HepG2 (cell line): ENCODE measurements around the gene EPB41L2. TPM values are rescaled to one million over a fixed set of nuclear protein-coding genes. Genes with fewer than 3 reads are reported as not detected.

ENCODE experiments used
- ATAC-seq: fragments of 200-7000 bp; cut with Tn5 transposase; 3 replicates; pipeline ENCODE4 v1.9.1; 2020; ENCODE audit warnings: mild to moderate bottlenecking, moderate library complexity
- BruUV-seq: library from RNA; stranded (reverse); fragments of 400-500 nt; replicated peaks from 2 replicates; lab custom pipeline; 2021; lab: Mats Ljungman, UMichigan
- CTCF ChIA-PET: fragments of 300-600 bp; formaldehyde crosslinking; extraction: SDS; loops from one replicate; lab custom pipeline; 2021; ENCODE audit warnings: low total read pairs, inconsistent platforms, low intra/inter-chr PET ratio; lab: Yijun Ruan, JAX
- POLR2A ChIA-PET: fragments of 350-600 bp; sonication (Branson Sonifier 250); formaldehyde crosslinking; loops from one replicate; lab custom pipeline; 2020; ENCODE audit warnings: antibody characterized with exemption, inconsistent platforms; lab: Yijun Ruan, JAX
- DNase-seq: peaks from one replicate; pipeline ENCODE4 v3.0.0-alpha.2; 2015; ENCODE audit warnings: low spot score
- FAIRE-seq: peaks from 3 replicates; lab custom pipeline; 2011; peaks lifted over from hg19 to GRCh38; lab: Jason Lieb, UNC
- H2AFZ ChIP-seq: one replicate; pipeline ENCODE4 v1.6.1; 2011; ENCODE audit warnings: low read length, inconsistent platforms
- H3K27ac ChIP-seq: fragments of 300-600 bp; 3 replicates; pipeline ENCODE4 v1.8.0; 2011; ENCODE audit warnings: mixed run types, mild to moderate bottlenecking, mixed read lengths, low read length, inconsistent platforms; ENCODE audit not compliant: insufficient read depth; ENCODE audit errors: extremely low read length
- H3K27me3 ChIP-seq, 2 experiments: fragments of 200-600 bp in 1 of 2; 2 replicates in 1 of 2; 3 replicates in 1 of 2; pipeline versions ENCODE4 v1.6.0 to v1.8.0; 2011; ENCODE audit warnings: low read length in 2 of 2, mild to moderate bottlenecking in 2 of 2, moderate library complexity in 2 of 2, inconsistent platforms in 1 of 2; ENCODE audit not compliant: insufficient read depth in 2 of 2, control insufficient read depth in 1 of 2
- H3K36me3 ChIP-seq, 2 experiments: fragments of 200-600 bp in 1 of 2; replicated peaks in 1 of 2; 2 replicates in 1 of 2; 3 replicates in 1 of 2; pipeline versions ENCODE4 v1.5.1 to v1.8.0; 2011; ENCODE audit warnings: low read length in 2 of 2, inconsistent platforms in 1 of 2; ENCODE audit not compliant: insufficient read depth in 2 of 2, control insufficient read depth in 1 of 2
- H3K4me1 ChIP-seq: 2 replicates; pipeline ENCODE4 v1.5.1; 2012; ENCODE audit warnings: low read length, inconsistent platforms; ENCODE audit not compliant: insufficient read depth
- H3K4me2 ChIP-seq: 2 replicates; pipeline ENCODE4 v1.6.0; 2011; ENCODE audit warnings: low read depth, low read length, inconsistent platforms
- H3K4me3 ChIP-seq, 3 experiments: fragments of 200-600 bp in 1 of 3; sonication (generic), shearing (Covaris generic) in 1 of 3; replicated peaks in 1 of 3; 2 replicates each; pipeline ENCODE4 v1.5.1; 2011 to 2016; ENCODE audit warnings: low read length in 3 of 3, inconsistent platforms in 2 of 3, low read depth in 2 of 3, mild to moderate bottlenecking in 2 of 3, control low read depth in 1 of 3, mixed read lengths in 1 of 3; ENCODE audit not compliant: insufficient read depth in 1 of 3
- H3K79me2 ChIP-seq: one replicate; pipeline ENCODE4 v1.6.1; 2011; ENCODE audit warnings: low read length, inconsistent platforms; ENCODE audit not compliant: insufficient read depth
- H3K9ac ChIP-seq: 2 replicates; pipeline ENCODE4 v1.6.0; 2011; ENCODE audit warnings: mild to moderate bottlenecking, low read depth, low read length, inconsistent platforms; ENCODE audit not compliant: insufficient read depth
- H3K9me3 ChIP-seq: 2 replicates; pipeline ENCODE4 v1.5.1; 2012; ENCODE audit warnings: mild to moderate bottlenecking, low read length
- H4K20me1 ChIP-seq: 2 replicates; pipeline ENCODE4 v1.6.0; 2011; ENCODE audit warnings: inconsistent platforms, mild to moderate bottlenecking, low read length, moderate library complexity; ENCODE audit not compliant: insufficient read depth
- ARNT2 ChIP-seq: sonication (generic); formaldehyde crosslinking; IDR thresholded peaks from 2 replicates; pipeline ENCODE4 v1.8.0; 2022; ENCODE audit warnings: mild to moderate bottlenecking, low read depth, missing genetic modification reagents, moderate library complexity
- BORCS8-MEF2B ChIP-seq: sonication (generic); formaldehyde crosslinking; IDR thresholded peaks from 2 replicates; pipeline ENCODE4 v1.8.0; 2022; ENCODE audit warnings: mild to moderate bottlenecking, missing genetic modification reagents
- EHMT2 ChIP-seq: fragments of 200-600 bp; sonication (generic); IDR thresholded peaks from 2 replicates; pipeline ENCODE4 v1.7.0; 2017; ENCODE audit warnings: antibody characterized with exemption, low read depth, low read length, borderline replicate concordance
- FOXK1 ChIP-seq: sonication (generic); formaldehyde crosslinking; IDR thresholded peaks from 2 replicates; pipeline ENCODE4 v1.4.0; 2020; ENCODE audit warnings: low read depth, missing genetic modification reagents, borderline replicate concordance
- POLR2A ChIP-seq, 2 experiments: IDR thresholded peaks; 2 replicates each; pipeline ENCODE4 v1.6.1; 2011; ENCODE audit warnings: low read depth in 2 of 2, low read length in 2 of 2, mild to moderate bottlenecking in 1 of 2, moderate library complexity in 1 of 2; ENCODE audit not compliant: insufficient read depth in 1 of 2
- POLR2G ChIP-seq: fragments of 200-400 bp; formaldehyde crosslinking; IDR thresholded peaks from 2 replicates; pipeline ENCODE4 v1.6.1; 2018; ENCODE audit warnings: mild to moderate bottlenecking, low read depth, low read length, moderate library complexity
- RAD21 ChIP-seq: fragments of 450-650 bp; formaldehyde crosslinking; IDR thresholded peaks from 2 replicates; pipeline ENCODE4 v1.5.0; 2020; ENCODE audit warnings: mild to moderate bottlenecking
- RBM22 ChIP-seq: fragments of 200-400 bp; formaldehyde crosslinking; optimal IDR thresholded peaks from 2 replicates; pipeline ENCODE3; 2017; ENCODE audit warnings: mild to moderate bottlenecking, low read length, moderate library complexity
- SSRP1 ChIP-seq: IDR thresholded peaks from 2 replicates; pipeline ENCODE4 v1.6.1; 2016; ENCODE audit warnings: control low read depth
- UBTF ChIP-seq: sonication (generic); formaldehyde crosslinking; IDR thresholded peaks from 2 replicates; pipeline ENCODE4 v1.4.0; 2020; ENCODE audit warnings: mild to moderate bottlenecking, missing genetic modification reagents
- ZFP90 ChIP-seq: sonication (generic); formaldehyde crosslinking; IDR thresholded peaks from 2 replicates; pipeline ENCODE4 v1.8.0; 2022; ENCODE audit warnings: missing genetic modification reagents, mild to moderate bottlenecking, inconsistent platforms, borderline replicate concordance
- ZNF574 ChIP-seq: sonication (generic); formaldehyde crosslinking; IDR thresholded peaks from 2 replicates; pipeline ENCODE4 v1.4.0; 2020; ENCODE audit warnings: missing genetic modification reagents
- WGBS: methylation state at CpG from one replicate; pipeline ENCODE4 v1.1.6; 2017; ENCODE audit warnings: low lambda C conversion rate; 5-methylcytosine and 5-hydroxymethylcytosine counted together
- in situ Hi-C: cut with HindIII; loops from 2 replicates; pipeline ENCODE4 v1.10.0; 2017; ENCODE audit warnings: low pct_unique_long_range_greater_than_20kb; ENCODE audit not compliant: extremely low pct_ligation_motif_present
- intact Hi-C: fragments of 100-400 bp; cut with micrococcal nuclease; formaldehyde crosslinking; loops from one replicate; pipeline ENCODE4 v1.10.0; 2022; ENCODE audit not compliant: unreplicated experiment
- polyA plus RNA-seq, 8 experiments: library from polyadenylated mRNA; depleted of rRNA in 3 of 8; stranded (reverse) in 7 of 8; unstranded in 1 of 8; fragments of >200 nt; fragmentation: Illumina TruSeq in 4 of 8; extraction: Trizol in 4 of 8; gene quantifications; 2 replicates each; pipeline versions ENCODE4 v1.2.1 to v1.2.3, GENCODE V29; 2011 to 2016; ENCODE audit warnings: low read depth in 4 of 8, missing spikeins in 1 of 8, mixed read lengths in 1 of 8; ENCODE audit not compliant: insufficient read depth in 1 of 8
- total RNA-seq, 5 experiments: library from RNA; depleted of rRNA; stranded (reverse); fragments of >200 nt; fragmentation: Illumina TruSeq; extraction: Trizol; gene quantifications; 2 replicates each; pipeline ENCODE4 v1.2.3, GENCODE V29; 2016; ENCODE audit warnings: low read depth in 1 of 5
- TF ChIP-seq, protein P1 (sequence below): sonication (generic); formaldehyde crosslinking; IDR thresholded peaks from 2 replicates; pipeline ENCODE4 v1.8.1; 2023; ENCODE audit warnings: missing genetic modification reagents, inconsistent platforms, borderline replicate concordance
- TF ChIP-seq, protein P2 (sequence below): sonication (generic); formaldehyde crosslinking; IDR thresholded peaks from 2 replicates; pipeline ENCODE4 v1.8.0; 2023; ENCODE audit warnings: mild to moderate bottlenecking, missing genetic modification reagents

EPB41L2 gene
- total and polyA plus RNA-seq, 2 of the 13 experiments (the other 11 are each of a cell fraction or from before 2014, with no cell fraction given), result 41.7 to 56.4 TPM

DNA sequence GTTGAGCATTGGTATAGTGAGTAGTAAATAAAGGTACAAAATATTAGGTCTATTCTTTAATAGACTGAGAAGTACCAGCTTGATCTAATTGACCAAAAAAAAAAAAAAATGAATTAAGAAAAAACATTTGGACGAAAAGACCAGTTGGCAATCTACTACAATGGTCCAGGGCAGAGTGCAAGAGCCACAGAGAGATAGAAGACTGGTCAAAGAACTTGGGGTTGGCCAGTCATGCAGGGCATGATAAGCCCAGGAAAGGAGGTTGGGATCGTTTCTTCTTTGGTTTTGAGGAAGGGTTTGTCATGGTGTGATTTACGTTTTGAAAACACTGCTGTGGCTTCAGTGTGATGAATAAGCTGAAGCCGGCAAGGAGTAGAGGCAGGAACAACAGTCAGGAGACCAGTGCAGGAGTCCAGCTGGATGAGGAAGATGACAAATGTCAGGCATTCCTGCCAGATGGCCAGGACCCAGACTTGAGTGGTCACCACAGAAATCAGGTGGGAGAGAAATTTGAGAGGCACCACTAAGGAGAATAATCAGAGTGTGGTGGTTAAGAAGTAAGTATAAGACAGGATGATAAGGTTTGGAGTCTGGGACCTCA, 221.8 kb downstream of the EPB41L2 start:
- ChIA-PET CTCF (no interaction called here), POLR2A (interaction anchor here (0.8 to 0.9 kb wide), 2 partner anchors 14 to 26 kb away, joined by 4 to 5 read pairs; partner anchors contain the start of gene SMLR1)
- intact Hi-C loops (loop anchor here (10.0 kb wide), 1 partner anchor 546 kb away; no protein-coding TSS in a partner anchor), in situ Hi-C loops (loop anchor here (5.0 to 10.0 kb wide), 2 partner anchors 476 to 519 kb away; partner anchors contain the start of gene TMEM200A)
- no peak overlapping the region for H3K27ac ChIP-seq
- H3K4me3 ChIP-seq, result no peak overlapping the region
- H3K9ac ChIP-seq, result no peak overlapping the region
- DNase-seq, result no peak
- no peak overlapping the region for H3K4me2 ChIP-seq
- ATAC-seq, result peak; percentile 19
- H2AFZ ChIP-seq, result no peak overlapping the region
- H3K4me1 ChIP-seq, result peaks cover 21% of the 10 kb centered on the region; the same call in 1 of the 2 replicates
- H3K27me3 ChIP-seq, result no peaks in the 10 kb centered on the region
- no peaks in the 10 kb centered on the region for H3K9me3 ChIP-seq
- BruUV-seq, result TSS peak; percentile 0
- no peaks in the 10 kb centered on the region for H4K20me1 ChIP-seq
- WGBS, result 95% methylated on average over 4 of the region's 4 CpGs
- no peak for FAIRE-seq
- H3K79me2 ChIP-seq, result no peaks in the 10 kb centered on the region
- H3K36me3 ChIP-seq, result peaks cover 21 to 34% of the 10 kb centered on the region in 2 experiments
- TF ChIP-seq FOXK1 (CRISPR knock-in tag) (no peak), BORCS8-MEF2B (CRISPR knock-in tag) (no peak), RBM22 (peak; percentile 71), UBTF (CRISPR knock-in tag) (no peak), RAD21 (CRISPR knock-in tag) (no peak), ZFP90 (CRISPR knock-in tag) (no peak), EHMT2 (no peak), ZNF574 (no peak), ARNT2 (CRISPR knock-in tag) (no peak), POLR2A (IDR thresholded peaks at IDR 0.05; ENCODE audit: insufficient read depth in 1 of 2, low read depth in 2 of 2, low read length in 2 of 2) (peak in 1 of 2 experiments; percentile 44; a peak in 2 of 4 replicates), POLR2G (peak; percentile 59), SSRP1 (CRISPR knock-in tag) (0 out of 2 replicates have a peak, but pooled peaks have one; percentile 26)
- TF ChIP-seq, protein P1, sequence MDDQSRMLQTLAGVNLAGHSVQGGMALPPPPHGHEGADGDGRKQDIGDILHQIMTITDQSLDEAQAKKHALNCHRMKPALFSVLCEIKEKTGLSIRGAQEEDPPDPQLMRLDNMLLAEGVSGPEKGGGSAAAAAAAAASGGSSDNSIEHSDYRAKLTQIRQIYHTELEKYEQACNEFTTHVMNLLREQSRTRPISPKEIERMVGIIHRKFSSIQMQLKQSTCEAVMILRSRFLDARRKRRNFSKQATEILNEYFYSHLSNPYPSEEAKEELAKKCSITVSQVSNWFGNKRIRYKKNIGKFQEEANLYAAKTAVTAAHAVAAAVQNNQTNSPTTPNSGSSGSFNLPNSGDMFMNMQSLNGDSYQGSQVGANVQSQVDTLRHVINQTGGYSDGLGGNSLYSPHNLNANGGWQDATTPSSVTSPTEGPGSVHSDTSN (CRISPR knock-in tag), result no peak
- TF ChIP-seq, protein P2, sequence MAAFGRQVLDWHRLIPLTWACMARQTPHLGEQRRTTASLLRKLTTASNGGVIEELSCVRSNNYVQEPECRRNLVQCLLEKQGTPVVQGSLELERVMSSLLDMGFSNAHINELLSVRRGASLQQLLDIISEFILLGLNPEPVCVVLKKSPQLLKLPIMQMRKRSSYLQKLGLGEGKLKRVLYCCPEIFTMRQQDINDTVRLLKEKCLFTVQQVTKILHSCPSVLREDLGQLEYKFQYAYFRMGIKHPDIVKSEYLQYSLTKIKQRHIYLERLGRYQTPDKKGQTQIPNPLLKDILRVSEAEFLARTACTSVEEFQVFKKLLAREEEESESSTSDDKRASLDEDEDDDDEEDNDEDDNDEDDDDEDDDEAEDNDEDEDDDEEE (CRISPR knock-in tag), result no peak
